Uterus (tissue), 4 donors: ENCODE results near the gene CLEC18C. TPM values are rescaled to one million over a fixed set of nuclear protein-coding genes. Genes with fewer than 3 reads are reported as not detected.
"Not testable (repeated sequence)": the region's sequence is repeated elsewhere in the genome, so short reads cannot be mapped to it uniquely, and the experiment has no call there.

Source experiments
- DNase-seq, 2 donors: peaks; one replicate each; pipeline ENCODE4 v3.0.0-alpha.2; 2019 to 2020
- H3K27ac ChIP-seq, 2 donors: fragments of 200-600 bp; sonication (generic); 1 replicate in 1 of 2; 2 replicates in 1 of 2; pipeline ENCODE4 v1.5.1; 2016 to 2018
- H3K27me3 ChIP-seq, 2 donors: fragments of 200-600 bp; sonication (generic); one replicate each; pipeline ENCODE4 v1.5.1; 2018 to 2019; ENCODE audit warnings: control low read depth in 1 of 2
- H3K36me3 ChIP-seq, 2 donors: fragments of 200-600 bp; sonication (generic); one replicate each; pipeline ENCODE4 v1.5.1; 2019; ENCODE audit warnings: control low read depth in 1 of 2
- H3K4me1 ChIP-seq, 2 donors: fragments of 200-600 bp; sonication (generic); one replicate each; pipeline ENCODE4 v1.5.1; 2018 to 2019; ENCODE audit warnings: control low read depth in 1 of 2
- H3K4me3 ChIP-seq, 2 donors: fragments of 200-600 bp; sonication (generic); 1 replicate in 1 of 2; 2 replicates in 1 of 2; pipeline ENCODE4 v1.5.1; 2018 to 2019; ENCODE audit warnings: mild to moderate bottlenecking in 1 of 2
- H3K9me3 ChIP-seq, 2 donors: fragments of 200-600 bp; sonication (generic); one replicate each; pipeline ENCODE4 v1.5.1; 2019; ENCODE audit warnings: control low read depth in 1 of 2
- CTCF ChIP-seq, 4 experiments: fragments of 200-600 bp in 2 of 4; fragments of 450-650 bp in 2 of 4; sonication (generic) in 2 of 4; IDR thresholded peaks; one replicate each; pipeline ENCODE4 v1.5.1; 2016 to 2019; ENCODE audit warnings: antibody characterized with exemption in 4 of 4, mild to moderate bottlenecking in 2 of 4, moderate library complexity in 1 of 4
- POLR2A ChIP-seq, 2 donors: fragments of 450-650 bp; IDR thresholded peaks; one replicate each; pipeline ENCODE4 v1.6.1; 2016; ENCODE audit warnings: antibody characterized with exemption in 2 of 2, mild to moderate bottlenecking in 1 of 2, moderate library complexity in 1 of 2
- intact Hi-C: fragments of 100-400 bp; cut with DNase I; formaldehyde crosslinking; loops from one replicate; pipeline ENCODE4 v1.15.1; 2023; ENCODE audit warnings: low total_unique reads
- total RNA-seq, 4 donors: library from RNA; depleted of rRNA in 3 of 4; stranded (reverse); fragments of >200 nt in 3 of 4; gene quantifications; one replicate each; pipeline versions ENCODE4 v1.1.0 to v1.2.4, GENCODE V29; 2014 to 2023
- donor health status: DM: yes; HTN: yes; CAD: no.

CLEC18C gene
- total RNA-seq, 4 donors from 2014 or later: 0.28 to 1.0 TPM; not detected in 2

GRCh38 chr16:70160388-70160787, 13.2 kb upstream of the CLEC18C start:
- no peak for DNase-seq
- Histone ChIP-seq H3K4me3 (no peak overlapping the region), H3K27me3 (no peaks in the 10 kb centered on the region), H3K9me3 (no peaks in the 10 kb centered on the region), H3K4me1 (no peaks in the 10 kb centered on the region), H3K36me3 (no peaks in the 10 kb centered on the region), H3K27ac (no peak overlapping the region)
- no peak for TF ChIP-seq POLR2A (IDR thresholded peaks at IDR 0.05)
- no peak for TF ChIP-seq CTCF (IDR thresholded peaks at IDR 0.05)
- intact Hi-C loops: no loop called here

- H3K9me3 ChIP-seq: no peaks in the 10 kb centered on the region
- H3K27me3 ChIP-seq: no peaks in the 10 kb centered on the region
- no peaks in the 10 kb centered on the region for H3K36me3 ChIP-seq
- no peaks in the 10 kb centered on the region for H3K4me1 ChIP-seq
- no peak for DNase-seq
- intact Hi-C loops: no loop called here
- TF ChIP-seq POLR2A (IDR thresholded peaks at IDR 0.05) (no peak), CTCF (IDR thresholded peaks at IDR 0.05) (no peak)
- H3K4me3 ChIP-seq: no peak overlapping the region
- no peak overlapping the region for H3K27ac ChIP-seq
Measured at GRCh38 chr16:70160821-70161220, 12.8 kb upstream of the CLEC18C start.

- Histone ChIP-seq H3K9me3 (no peaks in the 10 kb centered on the region), H3K36me3 (no peaks in the 10 kb centered on the region), H3K27me3 (no peaks in the 10 kb centered on the region), H3K4me3 (no peak overlapping the region), H3K27ac (no peak overlapping the region), H3K4me1 (no peaks in the 10 kb centered on the region)
- no peak for DNase-seq
- TF ChIP-seq POLR2A (IDR thresholded peaks at IDR 0.05): no peak
- intact Hi-C loops: no loop called here
Measured at GRCh38 chr16:70161350-70161749, 12.2 kb upstream of the CLEC18C start.

- no peaks in the 10 kb centered on the region for H3K36me3 ChIP-seq
- no peak overlapping the region for H3K4me3 ChIP-seq
- no peak for DNase-seq
- no peak overlapping the region for H3K27ac ChIP-seq
- H3K9me3 ChIP-seq: no peaks in the 10 kb centered on the region
- intact Hi-C loops: no loop called here
- no peak for TF ChIP-seq CTCF (IDR thresholded peaks at IDR 0.05)
- no peak for TF ChIP-seq POLR2A (IDR thresholded peaks at IDR 0.05)
- no peaks in the 10 kb centered on the region for H3K4me1 ChIP-seq
- no peaks in the 10 kb centered on the region for H3K27me3 ChIP-seq
Measured at GRCh38 chr16:70162041-70162451, 11.5 kb upstream of the CLEC18C start.

- intact Hi-C loops: no loop called here
- Histone ChIP-seq H3K4me1 (no peaks in the 10 kb centered on the region), H3K4me3 (no peak overlapping the region), H3K9me3 (no peaks in the 10 kb centered on the region), H3K27ac (no peak overlapping the region), H3K36me3 (no peaks in the 10 kb centered on the region), H3K27me3 (no peaks in the 10 kb centered on the region)
- TF ChIP-seq POLR2A (IDR thresholded peaks at IDR 0.05) (no peak), CTCF (IDR thresholded peaks at IDR 0.05) (no peak)
- DNase-seq: no peak
Measured at GRCh38 chr16:70163596-70163995, 10.0 kb upstream of the CLEC18C start.

GRCh38 chr16:70166688-70167087, 6.9 kb upstream of the CLEC18C start:
- H3K27ac ChIP-seq, H3K4me1 ChIP-seq, DNase-seq, H3K36me3 ChIP-seq, intact Hi-C loops, H3K27me3 ChIP-seq, H3K9me3 ChIP-seq, H3K4me3 ChIP-seq: not testable (repeated sequence)

- DNase-seq, intact Hi-C loops, H3K27me3 ChIP-seq, H3K4me1 ChIP-seq, H3K27ac ChIP-seq, H3K36me3 ChIP-seq, H3K9me3 ChIP-seq, H3K4me3 ChIP-seq: not testable (repeated sequence)
Measured at GRCh38 chr16:70173916-70174315, 329 bp downstream of the CLEC18C start.

GRCh38 chr16:70174387-70174932, 873 bp downstream of the CLEC18C start:
- H3K4me3 ChIP-seq, H3K27me3 ChIP-seq, H3K9me3 ChIP-seq, H3K27ac ChIP-seq, DNase-seq, intact Hi-C loops, H3K36me3 ChIP-seq, H3K4me1 ChIP-seq: not testable (repeated sequence)

GRCh38 chr16:70187858-70188607, 14.4 kb downstream of the CLEC18C start:
- intact Hi-C loops: not testable (repeated sequence)
- H3K27ac ChIP-seq: peak overlapping the region; percentile 57 to 77

More at GRCh38 chr16:70187858-70188607, 14.4 kb downstream of the CLEC18C start:
- peak overlapping the region in 1 of 2 donors; percentile 32 for H3K4me3 ChIP-seq
- not testable (repeated sequence) for H3K27me3 ChIP-seq, H3K9me3 ChIP-seq, H3K4me1 ChIP-seq, DNase-seq, H3K36me3 ChIP-seq
